ENCODE data around the gene LMNA. TPM values are rescaled to one million over a fixed set of nuclear protein-coding genes. Genes with fewer than 3 reads are reported as not detected.
"Not testable (repeated sequence)": the region's sequence is repeated elsewhere in the genome, so short reads cannot be mapped to it uniquely, and the experiment has no call there.

Gene LMNA
- total and polyA plus RNA-seq, 7 experiments from 2014 or later = 0.20 to 470 (median 11.8) TPM; not detected in 1

- POLR2A ChIA-PET = interaction anchor here (1.4 kb wide), 1 partner anchor 9 kb away, joined by 3 read pairs; no protein-coding TSS in a partner anchor
- H3K9me3 ChIP-seq (ENCODE audit: control insufficient read depth in 2 of 3, low read length in 3 of 3) = no peaks in the 10 kb centered on the region
- peaks cover 0 to 12% of the 10 kb centered on the region in 2 donors for H3K27me3 ChIP-seq (ENCODE audit: control insufficient read depth in 2 of 2, insufficient read depth in 2 of 2, low read length in 2 of 2)
- intact Hi-C loops (cut with micrococcal nuclease) = no loop called here
- H3K9me3 Mint-ChIP-seq = peaks cover 0 to 2% (median 0%) of the 10 kb centered on the region in 11 donors
- CTCF ChIA-PET = interaction anchor here (0.7 to 3.3 kb wide), 2 partner anchors 11 to 435 kb away, joined by 3 to 18 read pairs; no protein-coding TSS in a partner anchor
- no peak overlapping the region for H3K4me3 Mint-ChIP-seq
- no peak overlapping the region for H3K4me3 ChIP-seq (ENCODE audit: low read length)
- DNase-seq (no peak), ATAC-seq (no peak)
- no peak overlapping the region for H3K27ac Mint-ChIP-seq
- no peaks in the 10 kb centered on the region for H3K36me3 Mint-ChIP-seq
- no peak overlapping the region for H3K27ac ChIP-seq (ENCODE audit: low read depth, low read length)
- peaks cover 8 to 40% (median 21%) of the 10 kb centered on the region in 7 donors for H3K4me1 Mint-ChIP-seq
- no peaks in the 10 kb centered on the region for H3K36me3 ChIP-seq (ENCODE audit: control insufficient read depth in 2 of 3, insufficient read depth in 3 of 3, low read length in 3 of 3)
- peaks cover 29 to 49% (median 36%) of the 10 kb centered on the region in 5 donors for H3K27me3 Mint-ChIP-seq
- peaks cover 8 to 14% of the 10 kb centered on the region in 2 donors for H3K4me1 ChIP-seq (ENCODE audit: control insufficient read depth in 2 of 2, insufficient read depth in 2 of 2, low read length in 2 of 2)
These were observed 3.1 kb downstream of the LMNA start for GRCh38 chr1:156117414-156118176.

GRCh38 chr1:156118177-156118868 is 3.8 kb downstream of the LMNA start:
- H3K4me3 ChIP-seq (ENCODE audit: low read length) = no peak overlapping the region
- no peaks in the 10 kb centered on the region for H3K9me3 ChIP-seq (ENCODE audit: control insufficient read depth in 2 of 3, low read length in 3 of 3)
- peaks cover 0 to 2% (median 0%) of the 10 kb centered on the region in 11 donors for H3K9me3 Mint-ChIP-seq
- H3K36me3 Mint-ChIP-seq = no peaks in the 10 kb centered on the region
- H3K4me1 ChIP-seq (ENCODE audit: control insufficient read depth in 2 of 2, insufficient read depth in 2 of 2, low read length in 2 of 2) = peaks cover 12 to 14% of the 10 kb centered on the region in 2 donors
- ChIA-PET CTCF (interaction anchor here (0.7 to 3.3 kb wide), 3 partner anchors 11 to 68 kb away, joined by 3 to 18 read pairs (median 4); no protein-coding TSS in a partner anchor), POLR2A (interaction anchor here (1.4 kb wide), 1 partner anchor 9 kb away, joined by 3 read pairs; no protein-coding TSS in a partner anchor)
- peaks cover 0 to 12% of the 10 kb centered on the region in 2 donors for H3K27me3 ChIP-seq (ENCODE audit: control insufficient read depth in 2 of 2, insufficient read depth in 2 of 2, low read length in 2 of 2)
- no peak for DNase-seq
- intact Hi-C loops (cut with micrococcal nuclease) = no loop called here
- H3K27ac Mint-ChIP-seq = peak overlapping the region in 1 of 9 donors; percentile 42
- peaks cover 27 to 48% (median 29%) of the 10 kb centered on the region in 5 donors for H3K27me3 Mint-ChIP-seq
- H3K4me1 Mint-ChIP-seq = peaks cover 8 to 43% (median 23%) of the 10 kb centered on the region in 7 donors
- ATAC-seq = no peak
- no peaks in the 10 kb centered on the region for H3K36me3 ChIP-seq (ENCODE audit: control insufficient read depth in 2 of 3, insufficient read depth in 3 of 3, low read length in 3 of 3)
- no peak overlapping the region for H3K27ac ChIP-seq (ENCODE audit: low read depth, low read length)
- H3K4me3 Mint-ChIP-seq = no peak overlapping the region

- Mint-ChIP-seq H3K4me3 (no peak overlapping the region), H3K36me3 (no peaks in the 10 kb centered on the region), H3K4me1 (peaks cover 13 to 44% (median 32%) of the 10 kb centered on the region in 7 donors), H3K9me3 (no peaks in the 10 kb centered on the region), H3K27ac (no peak overlapping the region), H3K27me3 (peaks cover 18 to 38% (median 24%) of the 10 kb centered on the region in 5 donors)
- intact Hi-C loops (cut with micrococcal nuclease) = no loop called here
- POLR2A ChIA-PET = interaction anchor here (0.6 kb wide), 1 partner anchor 25 kb away, joined by 9 read pairs; no protein-coding TSS in a partner anchor
- H3K4me3 ChIP-seq (ENCODE audit: low read length) = no peak overlapping the region
- ATAC-seq (peak; percentile 52), DNase-seq (no peak)
- H3K36me3 ChIP-seq (ENCODE audit: control insufficient read depth in 2 of 3, insufficient read depth in 3 of 3, low read length in 3 of 3) = no peaks in the 10 kb centered on the region
- peaks cover 18 to 25% of the 10 kb centered on the region in 2 donors for H3K4me1 ChIP-seq (ENCODE audit: control insufficient read depth in 2 of 2, insufficient read depth in 2 of 2, low read length in 2 of 2)
- H3K9me3 ChIP-seq (ENCODE audit: control insufficient read depth in 2 of 3, low read length in 3 of 3) = no peaks in the 10 kb centered on the region
- no peak overlapping the region for H3K27ac ChIP-seq (ENCODE audit: low read depth, low read length)
- CTCF ChIA-PET = interaction anchor here (1.0 to 13.5 kb wide), 3 partner anchors 9 to 28 kb away, joined by 4 to 340 read pairs (median 18); no protein-coding TSS in a partner anchor
- H3K27me3 ChIP-seq (ENCODE audit: control insufficient read depth in 2 of 2, insufficient read depth in 2 of 2, low read length in 2 of 2) = peaks cover 0 to 6% of the 10 kb centered on the region in 2 donors
These were observed 5.1 kb downstream of the LMNA start for GRCh38 chr1:156119503-156120209.

- DNase-seq = no peak
- ChIA-PET POLR2A (no interaction called here), CTCF (interaction anchor here (13.5 kb wide), 1 partner anchor 25 kb away, joined by 340 read pairs; no protein-coding TSS in a partner anchor)
- H3K4me1 Mint-ChIP-seq = peaks cover 7 to 45% (median 33%) of the 10 kb centered on the region in 7 donors
- peaks cover 14 to 38% (median 18%) of the 10 kb centered on the region in 5 donors for H3K27me3 Mint-ChIP-seq
- ATAC-seq = no peak
- H3K27ac ChIP-seq (ENCODE audit: low read depth, low read length) = no peak overlapping the region
- H3K36me3 ChIP-seq (ENCODE audit: control insufficient read depth in 2 of 3, insufficient read depth in 3 of 3, low read length in 3 of 3) = no peaks in the 10 kb centered on the region
- H3K4me3 Mint-ChIP-seq = no peak overlapping the region
- H3K27ac Mint-ChIP-seq = no peak overlapping the region
- intact Hi-C loops (cut with micrococcal nuclease) = no loop called here
- no peaks in the 10 kb centered on the region for H3K36me3 Mint-ChIP-seq
- no peak overlapping the region for H3K4me3 ChIP-seq (ENCODE audit: low read length)
- H3K9me3 Mint-ChIP-seq = no peaks in the 10 kb centered on the region
- peaks cover 20 to 23% of the 10 kb centered on the region in 2 donors for H3K4me1 ChIP-seq (ENCODE audit: control insufficient read depth in 2 of 2, insufficient read depth in 2 of 2, low read length in 2 of 2)
- peaks cover 0 to 2% of the 10 kb centered on the region in 2 donors for H3K27me3 ChIP-seq (ENCODE audit: control insufficient read depth in 2 of 2, insufficient read depth in 2 of 2, low read length in 2 of 2)
- H3K9me3 ChIP-seq (ENCODE audit: control insufficient read depth in 2 of 3, low read length in 3 of 3) = no peaks in the 10 kb centered on the region
These were observed 5.8 kb downstream of the LMNA start for GRCh38 chr1:156120318-156120717.

GRCh38 chr1:156121005-156121404 is 6.5 kb downstream of the LMNA start:
- POLR2A ChIA-PET = interaction anchor here (0.6 kb wide), 1 partner anchor 51 kb away, joined by 3 read pairs; no protein-coding TSS in a partner anchor
- H3K27ac Mint-ChIP-seq; H3K27ac ChIP-seq (ENCODE audit: low read depth, low read length): not testable (repeated sequence)

GRCh38 chr1:156121457-156121856 is 6.9 kb downstream of the LMNA start:
- ATAC-seq (no peak), DNase-seq (no peak)
- no peaks in the 10 kb centered on the region for H3K36me3 ChIP-seq (ENCODE audit: control insufficient read depth in 2 of 3, insufficient read depth in 3 of 3, low read length in 3 of 3)
- Mint-ChIP-seq H3K36me3 (no peaks in the 10 kb centered on the region), H3K27ac (no peak overlapping the region), H3K4me1 (peaks cover 5 to 45% (median 28%) of the 10 kb centered on the region in 7 donors), H3K9me3 (no peaks in the 10 kb centered on the region), H3K4me3 (no peak overlapping the region), H3K27me3 (peaks cover 7 to 31% (median 10%) of the 10 kb centered on the region in 5 donors)
- ChIA-PET CTCF (interaction anchor here (13.5 kb wide), 1 partner anchor 26 kb away, joined by 340 read pairs; no protein-coding TSS in a partner anchor), POLR2A (interaction anchor here (0.6 kb wide), 1 partner anchor 51 kb away, joined by 3 read pairs; no protein-coding TSS in a partner anchor)
- H3K27ac ChIP-seq (ENCODE audit: low read depth, low read length) = no peak overlapping the region
- H3K4me1 ChIP-seq (ENCODE audit: control insufficient read depth in 2 of 2, insufficient read depth in 2 of 2, low read length in 2 of 2) = peaks cover 16 to 27% of the 10 kb centered on the region in 2 donors
- H3K4me3 ChIP-seq (ENCODE audit: low read length) = no peak overlapping the region
- no peaks in the 10 kb centered on the region for H3K9me3 ChIP-seq (ENCODE audit: control insufficient read depth in 2 of 3, low read length in 3 of 3)
- no peaks in the 10 kb centered on the region for H3K27me3 ChIP-seq (ENCODE audit: control insufficient read depth in 2 of 2, insufficient read depth in 2 of 2, low read length in 2 of 2)
- intact Hi-C loops (cut with micrococcal nuclease) = no loop called here

More at GRCh38 chr1:156121005-156121404, 6.5 kb downstream of the LMNA start:
- H3K9me3 Mint-ChIP-seq; H3K4me3 Mint-ChIP-seq; H3K36me3 Mint-ChIP-seq; H3K27me3 ChIP-seq (ENCODE audit: control insufficient read depth in 2 of 2, insufficient read depth in 2 of 2, low read length in 2 of 2); ATAC-seq; H3K9me3 ChIP-seq (ENCODE audit: control insufficient read depth in 2 of 3, low read length in 3 of 3); H3K36me3 ChIP-seq (ENCODE audit: control insufficient read depth in 2 of 3, insufficient read depth in 3 of 3, low read length in 3 of 3); H3K4me3 ChIP-seq (ENCODE audit: low read length); DNase-seq; intact Hi-C loops (cut with micrococcal nuclease): not testable (repeated sequence)
- H3K27me3 Mint-ChIP-seq = peaks cover 11 to 35% (median 15%) of the 10 kb centered on the region in 5 donors
- CTCF ChIA-PET = interaction anchor here (13.5 kb wide), 1 partner anchor 26 kb away, joined by 340 read pairs; no protein-coding TSS in a partner anchor
- H3K4me1 Mint-ChIP-seq = peaks cover 5 to 45% (median 28%) of the 10 kb centered on the region in 7 donors
- peaks cover 13 to 23% of the 10 kb centered on the region in 2 donors for H3K4me1 ChIP-seq (ENCODE audit: control insufficient read depth in 2 of 2, insufficient read depth in 2 of 2, low read length in 2 of 2)
